ENCODE data around the gene RNF5.

RNF5 gene

DNA sequence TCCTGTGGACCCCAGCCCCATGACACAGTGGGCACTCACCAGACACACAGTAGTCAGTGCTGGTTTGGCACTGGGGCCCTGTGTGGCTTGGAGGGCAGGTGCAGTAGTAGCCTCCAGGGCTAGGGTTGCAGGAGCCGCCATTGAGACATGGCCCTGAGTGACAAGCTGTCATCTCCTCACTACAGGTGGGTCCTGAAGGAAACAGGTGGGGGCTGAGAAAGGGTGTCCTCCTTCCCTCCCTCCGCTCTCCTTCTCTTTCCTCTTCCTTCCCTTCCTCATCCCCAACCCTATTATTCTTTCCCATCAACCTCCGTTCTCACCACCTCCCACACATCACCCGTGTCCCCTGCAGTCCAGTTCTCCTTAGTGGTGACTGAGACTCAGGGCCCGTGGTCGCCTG, 35.4 kb downstream of the RNF5 start:
- no peak for DNase-seq

DNA sequence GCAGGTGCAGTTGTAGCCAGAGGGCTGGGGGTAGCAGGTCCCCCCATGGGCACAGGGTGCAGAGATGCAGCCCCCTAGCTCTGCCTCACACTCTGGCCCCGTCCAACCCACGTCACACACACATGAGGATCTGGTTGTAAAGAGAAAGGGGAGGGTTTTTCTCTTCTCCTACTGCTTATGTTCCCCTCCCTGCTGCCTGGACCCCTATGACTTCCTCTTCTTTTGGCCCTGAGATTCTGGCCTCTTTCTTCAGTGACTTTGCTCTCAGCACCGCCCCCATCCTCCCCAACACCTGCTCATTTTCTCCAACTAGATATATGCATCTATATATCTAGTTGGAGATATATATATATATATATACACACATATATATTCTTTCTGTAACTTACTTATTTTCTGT, 35.9 kb downstream of the RNF5 start:
- DNase-seq = no peak

DNA sequence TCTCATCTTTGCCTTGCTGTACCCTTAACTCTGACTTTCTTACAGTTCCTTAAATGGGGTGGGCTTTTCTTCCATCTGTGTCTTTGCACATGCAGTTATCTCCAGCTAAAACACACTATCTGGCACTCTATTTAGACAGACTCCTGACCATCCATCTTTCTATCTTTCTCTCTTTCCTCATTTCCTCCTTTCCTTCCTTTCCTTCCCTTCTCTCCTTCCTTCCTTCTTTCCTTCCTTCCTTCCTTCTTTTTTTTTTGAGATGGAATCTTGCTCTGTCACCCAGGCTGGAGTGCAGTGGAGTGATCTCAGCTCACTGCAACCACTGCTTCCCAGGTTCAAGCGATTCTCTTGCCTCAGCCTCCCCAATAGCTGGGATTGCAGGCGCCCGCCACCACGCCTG, 37.4 kb downstream of the RNF5 start:
- DNase-seq = no peak

DNA sequence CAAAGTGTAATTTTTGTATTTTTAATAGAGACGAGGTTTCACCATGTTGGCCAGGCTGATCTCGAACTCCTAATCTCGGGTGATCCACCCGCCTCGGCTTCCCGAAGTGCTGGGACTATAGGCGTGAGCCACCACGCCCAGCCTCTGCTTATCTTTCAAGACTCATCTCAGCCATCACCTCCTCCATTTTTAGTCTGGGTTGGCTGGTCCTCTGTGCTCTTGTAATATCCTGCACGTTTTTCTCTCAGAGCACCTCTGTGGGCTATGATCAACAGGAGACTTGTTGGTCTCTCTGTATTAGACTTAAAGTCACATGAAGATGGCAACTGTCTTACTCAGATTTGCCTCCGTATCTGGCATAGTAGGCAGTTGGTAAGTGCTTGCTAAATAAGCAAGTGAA, 38.1 kb downstream of the RNF5 start:
- DNase-seq = no peak

DNA sequence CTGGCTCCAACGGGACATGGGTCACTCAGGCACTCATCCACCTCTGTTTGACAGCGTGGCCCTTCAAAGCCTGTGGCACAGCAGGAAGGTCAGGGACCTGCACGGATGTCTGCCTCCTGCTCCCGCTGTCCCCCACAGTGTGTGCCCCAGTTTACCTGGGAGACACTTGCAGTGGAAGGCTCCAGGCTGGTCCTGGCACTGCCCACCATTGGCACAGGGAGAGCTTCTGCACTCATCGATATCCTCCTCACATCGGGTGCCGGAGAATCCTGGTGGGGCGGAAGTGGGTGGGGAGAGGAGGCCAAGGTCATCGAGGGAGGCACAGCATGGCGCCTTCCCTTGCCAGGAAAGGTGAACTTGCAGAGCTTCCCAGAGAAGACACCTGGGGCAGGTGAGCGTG, 38.8 kb downstream of the RNF5 start:
- DNase-seq = no peak

DNA sequence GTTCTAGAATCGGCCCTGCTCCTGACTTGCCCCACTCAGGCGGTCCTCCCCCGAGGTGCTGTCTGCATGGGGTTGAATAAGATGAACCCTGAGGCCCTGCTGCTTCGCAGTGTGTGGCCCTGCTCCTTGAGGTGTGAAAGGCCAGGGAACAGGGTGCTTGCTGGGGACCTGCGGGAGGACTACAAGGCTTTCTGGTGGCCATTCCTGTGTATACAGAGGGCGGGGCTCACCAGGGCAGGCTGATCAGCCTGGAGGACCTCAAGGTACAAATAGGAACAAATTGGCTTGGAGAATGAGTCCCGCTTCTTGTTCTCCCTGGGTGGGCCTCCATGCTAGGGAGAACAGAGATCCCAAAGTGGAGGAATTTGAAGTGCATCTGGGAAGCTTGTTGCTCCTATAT, 40.0 kb downstream of the RNF5 start:
- DNase-seq = no peak

DNA sequence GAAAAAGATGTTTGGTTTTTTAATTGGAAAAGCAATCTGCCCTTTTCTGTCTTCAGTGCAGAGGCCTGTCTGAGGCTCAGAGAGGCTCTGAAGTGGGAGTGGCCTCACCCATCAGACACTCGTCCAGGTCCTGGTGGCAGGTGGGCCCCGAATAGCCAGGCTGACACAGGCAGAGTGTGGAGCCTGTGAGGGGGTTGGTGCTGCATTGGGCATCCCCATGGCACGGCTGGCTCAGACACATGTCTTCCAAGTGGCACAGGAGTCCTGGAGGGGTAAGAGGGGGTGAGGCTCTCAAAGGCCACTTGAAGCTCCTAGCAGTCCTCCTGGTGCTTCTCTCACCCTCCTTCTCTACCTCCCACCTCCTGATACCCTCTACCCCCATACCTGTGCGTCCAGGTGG, 41.8 kb downstream of the RNF5 start:
- no peak for DNase-seq

DNA sequence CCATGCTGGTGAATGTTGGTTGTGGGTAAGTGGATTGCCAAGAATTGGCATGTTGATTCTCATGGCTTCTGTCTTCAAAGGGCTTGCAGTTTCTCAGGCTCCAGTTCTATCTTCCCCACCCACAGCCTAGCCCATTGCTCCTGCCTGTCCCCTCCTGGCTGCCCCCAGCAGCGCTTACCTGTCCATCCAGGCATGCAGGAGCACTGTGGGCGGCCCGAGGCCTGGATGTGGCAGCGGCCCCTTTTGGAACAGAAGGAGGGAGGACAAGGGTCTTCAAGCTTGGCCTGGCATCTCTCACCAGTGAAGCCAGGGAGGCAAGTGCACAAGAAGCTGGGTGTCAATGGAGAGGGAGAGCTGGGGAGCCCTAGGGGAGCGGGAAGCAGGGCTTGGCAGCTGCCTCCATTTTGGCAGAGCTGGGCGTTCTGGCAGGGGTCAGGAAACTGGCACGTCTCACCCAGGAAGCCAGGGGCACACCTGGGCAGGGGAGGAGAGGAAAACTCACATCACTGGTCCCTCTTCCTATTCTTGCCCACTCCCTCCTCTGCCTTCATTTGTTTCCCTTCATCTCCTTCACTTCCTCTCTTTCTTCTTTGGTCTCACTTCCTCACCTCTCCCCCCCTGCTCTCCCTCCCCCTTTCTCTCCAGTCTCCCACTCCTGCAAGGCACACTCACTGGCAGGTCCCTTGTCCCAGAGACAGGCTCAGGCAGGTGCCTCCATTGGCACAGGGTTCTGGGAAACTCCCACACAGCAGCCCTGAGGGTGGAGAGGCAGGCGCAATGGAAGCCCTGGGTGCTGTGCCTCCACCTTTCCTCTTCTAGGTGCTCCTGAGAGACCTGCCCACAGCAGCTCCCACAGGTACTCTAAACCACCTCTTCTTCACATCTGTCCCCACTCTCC, 44.4 kb downstream of the RNF5 start:
- DNase-seq = no peak

DNA sequence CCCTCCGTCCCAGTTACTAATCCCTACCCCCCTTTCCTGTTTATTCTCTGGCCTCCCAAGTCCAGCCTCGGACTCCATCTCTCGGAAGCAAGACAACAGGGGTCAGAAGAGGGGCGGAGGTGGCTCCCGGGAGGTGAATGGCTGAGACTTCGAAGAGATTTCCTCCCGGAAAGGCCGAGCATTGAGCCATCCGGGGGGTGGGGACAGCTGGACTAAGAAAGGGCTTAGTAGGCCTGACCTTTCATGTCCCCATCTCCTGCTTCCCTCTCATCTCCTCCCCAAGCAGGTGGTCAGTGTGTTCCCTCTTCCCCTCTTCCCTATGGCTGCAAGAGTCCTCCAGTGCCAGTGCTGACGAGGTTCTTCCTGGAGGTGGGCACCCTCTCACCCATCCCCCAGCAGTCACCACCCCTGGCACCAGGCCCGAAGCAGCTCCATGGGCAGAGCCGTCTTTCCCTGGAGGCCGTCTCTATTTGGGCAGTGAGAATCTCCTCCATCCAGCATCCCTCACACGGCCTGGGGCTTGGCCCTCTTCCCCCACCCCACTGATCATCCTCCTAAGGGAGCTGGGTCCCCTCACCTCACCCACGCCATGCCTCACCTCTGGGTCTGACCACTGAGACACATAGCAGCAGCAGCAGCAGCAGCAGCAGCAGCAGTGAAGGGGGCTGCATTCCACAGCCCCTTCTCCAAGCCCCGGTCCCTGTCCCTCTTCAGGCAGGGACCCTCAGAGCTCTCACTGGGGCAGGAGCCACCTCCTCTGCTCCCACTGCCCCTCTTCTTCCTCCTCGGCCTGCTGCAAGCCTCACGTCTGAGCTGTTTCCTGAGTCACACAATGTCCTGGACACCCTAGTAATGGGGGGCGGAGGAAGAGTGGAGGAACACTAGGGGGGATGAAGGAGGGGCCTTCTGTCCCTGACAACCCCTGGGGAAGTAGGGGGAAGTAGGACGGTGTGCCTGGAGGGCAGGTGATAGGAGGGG, 45.3 kb downstream of the RNF5 start, which contains the start of gene NOTCH4:
NOTCH4 (minus strand) TSS at position 810 of the 978 bp plus-strand sequence; CDS start at position 671, 139 bp downstream.
- DNase-seq = no peak

DNA sequence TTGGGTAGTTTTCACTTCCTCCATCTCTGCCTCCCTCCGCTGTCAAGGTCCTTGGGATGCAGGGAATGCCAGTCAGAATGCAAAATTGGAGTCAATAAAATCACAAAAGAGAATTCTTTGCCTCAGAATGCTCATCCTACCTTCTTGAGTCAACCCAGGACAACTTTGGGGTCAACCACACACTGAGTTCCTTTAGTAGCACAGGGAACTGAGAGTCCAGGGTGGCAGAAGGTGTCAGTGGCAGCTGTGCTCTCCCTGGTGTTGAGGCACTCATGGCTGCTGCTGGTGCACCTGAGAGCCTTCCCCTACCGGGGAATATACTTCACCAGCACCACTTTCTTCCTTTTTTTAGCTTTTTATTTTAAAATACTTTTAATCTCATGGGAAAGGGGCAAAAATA, 46.5 kb downstream of the RNF5 start:
- no peak for DNase-seq

DNA sequence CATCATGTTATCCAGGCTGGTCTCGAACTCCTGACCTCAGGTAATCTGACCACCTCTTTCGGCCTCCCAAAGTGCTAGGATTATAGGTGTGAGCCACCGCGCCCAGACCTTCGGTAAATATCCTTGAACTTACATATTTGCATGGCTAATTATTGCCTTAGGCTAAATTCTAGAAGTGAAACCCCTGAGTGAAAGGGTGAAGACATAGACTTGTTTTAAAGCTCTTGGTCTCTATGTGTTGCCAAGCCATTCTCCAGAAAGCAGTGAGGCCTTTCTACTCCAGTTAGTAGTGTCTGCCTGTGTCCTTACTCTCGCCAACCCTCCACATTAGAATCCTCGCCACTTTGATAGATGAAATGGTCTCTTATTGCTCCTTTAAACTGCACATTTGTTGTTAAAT, 48.2 kb downstream of the RNF5 start:
- no peak for DNase-seq

Data from stimulated activated CD4-positive, alpha-beta T cell treated with anti-CD3 and anti-CD28 coated beads, Interleukin-12 subunit alpha, Interleukin-12 subunit beta, amount 100 ng/mL, for 4 hours (primary cell).